HepG2 (cell line): ENCODE data around the gene FIZ1. TPM values are rescaled to one million over a fixed set of nuclear protein-coding genes. Genes with fewer than 3 reads are reported as not detected.

Experiments
- ATAC-seq: fragments of 200-7000 bp; cut with Tn5 transposase; 3 replicates; pipeline ENCODE4 v1.9.1; 2020; ENCODE audit warnings: mild to moderate bottlenecking, moderate library complexity
- BruUV-seq: library from RNA; stranded (reverse); fragments of 400-500 nt; replicated peaks from 2 replicates; lab custom pipeline; 2021; lab: Mats Ljungman, UMichigan
- CTCF ChIA-PET: fragments of 300-600 bp; formaldehyde crosslinking; extraction: SDS; loops from one replicate; lab custom pipeline; 2021; ENCODE audit warnings: low total read pairs, inconsistent platforms, low intra/inter-chr PET ratio; lab: Yijun Ruan, JAX
- POLR2A ChIA-PET: fragments of 350-600 bp; sonication (Branson Sonifier 250); formaldehyde crosslinking; loops from one replicate; lab custom pipeline; 2020; ENCODE audit warnings: antibody characterized with exemption, inconsistent platforms; lab: Yijun Ruan, JAX
- DNase-seq: peaks from one replicate; pipeline ENCODE4 v3.0.0-alpha.2; 2015; ENCODE audit warnings: low spot score
- FAIRE-seq: peaks from 3 replicates; lab custom pipeline; 2011; peaks lifted over from hg19 to GRCh38; lab: Jason Lieb, UNC
- H2AFZ ChIP-seq: one replicate; pipeline ENCODE4 v1.6.1; 2011; ENCODE audit warnings: low read length, inconsistent platforms
- H3K27ac ChIP-seq: fragments of 300-600 bp; 3 replicates; pipeline ENCODE4 v1.8.0; 2011; ENCODE audit warnings: mixed run types, mild to moderate bottlenecking, mixed read lengths, low read length, inconsistent platforms; ENCODE audit not compliant: insufficient read depth; ENCODE audit errors: extremely low read length
- H3K27me3 ChIP-seq, 2 experiments: fragments of 200-600 bp in 1 of 2; 2 replicates in 1 of 2; 3 replicates in 1 of 2; pipeline versions ENCODE4 v1.6.0 to v1.8.0; 2011; ENCODE audit warnings: low read length in 2 of 2, mild to moderate bottlenecking in 2 of 2, moderate library complexity in 2 of 2, inconsistent platforms in 1 of 2; ENCODE audit not compliant: insufficient read depth in 2 of 2, control insufficient read depth in 1 of 2
- H3K36me3 ChIP-seq, 2 experiments: fragments of 200-600 bp in 1 of 2; replicated peaks in 1 of 2; 2 replicates in 1 of 2; 3 replicates in 1 of 2; pipeline versions ENCODE4 v1.5.1 to v1.8.0; 2011; ENCODE audit warnings: low read length in 2 of 2, inconsistent platforms in 1 of 2; ENCODE audit not compliant: insufficient read depth in 2 of 2, control insufficient read depth in 1 of 2
- H3K4me1 ChIP-seq: 2 replicates; pipeline ENCODE4 v1.5.1; 2012; ENCODE audit warnings: low read length, inconsistent platforms; ENCODE audit not compliant: insufficient read depth
- H3K4me2 ChIP-seq: 2 replicates; pipeline ENCODE4 v1.6.0; 2011; ENCODE audit warnings: low read depth, low read length, inconsistent platforms
- H3K4me3 ChIP-seq, 3 experiments: fragments of 200-600 bp in 1 of 3; sonication (generic), shearing (Covaris generic) in 1 of 3; replicated peaks in 1 of 3; 2 replicates each; pipeline ENCODE4 v1.5.1; 2011 to 2016; ENCODE audit warnings: low read length in 3 of 3, inconsistent platforms in 2 of 3, low read depth in 2 of 3, mild to moderate bottlenecking in 2 of 3, control low read depth in 1 of 3, mixed read lengths in 1 of 3; ENCODE audit not compliant: insufficient read depth in 1 of 3
- H3K79me2 ChIP-seq: one replicate; pipeline ENCODE4 v1.6.1; 2011; ENCODE audit warnings: low read length, inconsistent platforms; ENCODE audit not compliant: insufficient read depth
- H3K9ac ChIP-seq: 2 replicates; pipeline ENCODE4 v1.6.0; 2011; ENCODE audit warnings: mild to moderate bottlenecking, low read depth, low read length, inconsistent platforms; ENCODE audit not compliant: insufficient read depth
- H3K9me3 ChIP-seq: 2 replicates; pipeline ENCODE4 v1.5.1; 2012; ENCODE audit warnings: mild to moderate bottlenecking, low read length
- H4K20me1 ChIP-seq: 2 replicates; pipeline ENCODE4 v1.6.0; 2011; ENCODE audit warnings: inconsistent platforms, mild to moderate bottlenecking, low read length, moderate library complexity; ENCODE audit not compliant: insufficient read depth
- ATF7-NPFF ChIP-seq: sonication (generic); formaldehyde crosslinking; IDR thresholded peaks from 2 replicates; pipeline ENCODE4 v1.8.1; 2023; ENCODE audit warnings: mild to moderate bottlenecking, low read depth, missing genetic modification reagents, moderate library complexity
- GATA4 ChIP-seq: sonication (generic); IDR thresholded peaks from 2 replicates; pipeline ENCODE4 v1.6.1; 2016; ENCODE audit warnings: antibody characterized with exemption, low read depth, borderline replicate concordance
- SP4 ChIP-seq: sonication (generic); formaldehyde crosslinking; IDR thresholded peaks from 2 replicates; pipeline ENCODE4 v1.8.1; 2023; ENCODE audit warnings: mild to moderate bottlenecking, missing genetic modification reagents
- THAP11 ChIP-seq: IDR thresholded peaks from 2 replicates; pipeline ENCODE4 v1.6.1; 2016; ENCODE audit warnings: missing biosample characterization, missing genetic modification reagents
- ZFP41 ChIP-seq: sonication (generic); formaldehyde crosslinking; IDR thresholded peaks from 2 replicates; pipeline ENCODE4 v1.4.0; 2020; ENCODE audit warnings: mild to moderate bottlenecking, missing genetic modification reagents, borderline replicate concordance
- ZNF3 ChIP-seq: IDR thresholded peaks from 2 replicates; pipeline ENCODE4 v1.7.0; 2017; ENCODE audit warnings: inconsistent platforms
- WGBS: methylation state at CpG from one replicate; pipeline ENCODE4 v1.1.6; 2017; ENCODE audit warnings: low lambda C conversion rate; 5-methylcytosine and 5-hydroxymethylcytosine counted together
- in situ Hi-C: cut with HindIII; loops from 2 replicates; pipeline ENCODE4 v1.10.0; 2017; ENCODE audit warnings: low pct_unique_long_range_greater_than_20kb; ENCODE audit not compliant: extremely low pct_ligation_motif_present
- intact Hi-C: fragments of 100-400 bp; cut with micrococcal nuclease; formaldehyde crosslinking; loops from one replicate; pipeline ENCODE4 v1.10.0; 2022; ENCODE audit not compliant: unreplicated experiment
- polyA plus RNA-seq, 8 experiments: library from polyadenylated mRNA; depleted of rRNA in 3 of 8; stranded (reverse) in 7 of 8; unstranded in 1 of 8; fragments of >200 nt; fragmentation: Illumina TruSeq in 4 of 8; extraction: Trizol in 4 of 8; gene quantifications; 2 replicates each; pipeline versions ENCODE4 v1.2.1 to v1.2.3, GENCODE V29; 2011 to 2016; ENCODE audit warnings: low read depth in 4 of 8, missing spikeins in 1 of 8, mixed read lengths in 1 of 8; ENCODE audit not compliant: insufficient read depth in 1 of 8
- total RNA-seq, 5 experiments: library from RNA; depleted of rRNA; stranded (reverse); fragments of >200 nt; fragmentation: Illumina TruSeq; extraction: Trizol; gene quantifications; 2 replicates each; pipeline ENCODE4 v1.2.3, GENCODE V29; 2016; ENCODE audit warnings: low read depth in 1 of 5
- TF ChIP-seq, protein P1 (sequence below): sonication (generic); formaldehyde crosslinking; IDR thresholded peaks from 2 replicates; pipeline ENCODE4 v1.5.0; 2020; ENCODE audit warnings: missing genetic modification reagents
- TF ChIP-seq, protein P2 (sequence below): IDR thresholded peaks from 2 replicates; pipeline ENCODE4 v1.6.1; 2016; ENCODE audit warnings: missing compliant biosample characterization, missing genetic modification reagents, borderline replicate concordance
- TF ChIP-seq, protein P3 (sequence below): sonication (generic); formaldehyde crosslinking; IDR thresholded peaks from 2 replicates; pipeline ENCODE4 v1.4.0; 2020; ENCODE audit warnings: mild to moderate bottlenecking, low read depth, missing genetic modification reagents

The FIZ1 gene
- total and polyA plus RNA-seq, 2 of the 13 experiments (the other 11 are each of a cell fraction or from before 2014, with no cell fraction given): 3.6 to 5.9 TPM

DNA sequence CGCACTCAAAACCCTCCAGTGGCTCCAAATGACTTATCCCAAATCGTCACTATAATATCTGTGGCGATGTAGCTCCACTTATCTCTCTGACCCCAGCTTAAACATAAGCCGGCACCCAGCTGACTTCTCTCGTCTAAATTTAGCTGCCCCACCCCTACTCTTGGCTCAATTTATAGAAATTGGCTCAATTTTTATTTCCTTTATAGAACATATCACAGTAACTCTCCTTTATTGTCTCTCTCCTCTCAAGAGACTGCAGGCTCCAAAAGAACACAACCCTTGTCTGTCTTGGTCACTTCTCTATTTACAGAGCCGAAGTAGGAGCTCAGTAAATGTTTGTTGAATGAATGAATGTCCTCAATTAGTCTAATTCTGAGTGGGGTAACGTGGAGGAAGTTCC is 24.2 kb upstream of the FIZ1 start:
- Histone ChIP-seq H3K36me3 (0 out of 5 replicates have a peak, but pooled peaks cover 0 to 3% of the 10 kb centered on the region in 2 experiments), H3K79me2 (peaks cover 4% of the 10 kb centered on the region), H3K4me1 (peaks cover 29% of the 10 kb centered on the region), H2AFZ (no peak overlapping the region), H3K9me3 (no peaks in the 10 kb centered on the region), H3K27ac (peak overlapping the region; percentile 26), H3K4me2 (peak overlapping the region; percentile 82), H3K9ac (no peak overlapping the region), H3K4me3 (peak overlapping the region; percentile 29 to 58 (median 55)), H4K20me1 (peaks cover 14% of the 10 kb centered on the region; the same call in 1 of the 2 replicates), H3K27me3 (no peaks in the 10 kb centered on the region)
- ATAC-seq (no peak), DNase-seq (no peak), FAIRE-seq (no peak)
- 86% methylated on average over 7 of the region's 7 CpGs for WGBS
- TSS peak; percentile 59 for BruUV-seq
- in situ Hi-C loops (no loop called here), intact Hi-C loops (no loop called here)
- ChIA-PET POLR2A (interaction anchor here (1.6 to 2.8 kb wide), 4 partner anchors 9 to 31 kb away, joined by 8 to 23 read pairs (median 10); partner anchors contain the start of genes U2AF2 and ZNF865), CTCF (no interaction called here)
- no peak for TF ChIP-seq SP4 (CRISPR knock-in tag)
- TF ChIP-seq ATF7-NPFF (CRISPR knock-in tag): no peak
- no peak for TF ChIP-seq ZFP41
- TF ChIP-seq ZNF3: no peak
- no peak for TF ChIP-seq THAP11 (CRISPR knock-in tag)
- TF ChIP-seq, protein P1, sequence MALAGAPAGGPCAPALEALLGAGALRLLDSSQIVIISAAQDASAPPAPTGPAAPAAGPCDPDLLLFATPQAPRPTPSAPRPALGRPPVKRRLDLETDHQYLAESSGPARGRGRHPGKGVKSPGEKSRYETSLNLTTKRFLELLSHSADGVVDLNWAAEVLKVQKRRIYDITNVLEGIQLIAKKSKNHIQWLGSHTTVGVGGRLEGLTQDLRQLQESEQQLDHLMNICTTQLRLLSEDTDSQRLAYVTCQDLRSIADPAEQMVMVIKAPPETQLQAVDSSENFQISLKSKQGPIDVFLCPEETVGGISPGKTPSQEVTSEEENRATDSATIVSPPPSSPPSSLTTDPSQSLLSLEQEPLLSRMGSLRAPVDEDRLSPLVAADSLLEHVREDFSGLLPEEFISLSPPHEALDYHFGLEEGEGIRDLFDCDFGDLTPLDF (CRISPR knock-in tag): no peak
- TF ChIP-seq GATA4: no peak
- TF ChIP-seq, protein P2, sequence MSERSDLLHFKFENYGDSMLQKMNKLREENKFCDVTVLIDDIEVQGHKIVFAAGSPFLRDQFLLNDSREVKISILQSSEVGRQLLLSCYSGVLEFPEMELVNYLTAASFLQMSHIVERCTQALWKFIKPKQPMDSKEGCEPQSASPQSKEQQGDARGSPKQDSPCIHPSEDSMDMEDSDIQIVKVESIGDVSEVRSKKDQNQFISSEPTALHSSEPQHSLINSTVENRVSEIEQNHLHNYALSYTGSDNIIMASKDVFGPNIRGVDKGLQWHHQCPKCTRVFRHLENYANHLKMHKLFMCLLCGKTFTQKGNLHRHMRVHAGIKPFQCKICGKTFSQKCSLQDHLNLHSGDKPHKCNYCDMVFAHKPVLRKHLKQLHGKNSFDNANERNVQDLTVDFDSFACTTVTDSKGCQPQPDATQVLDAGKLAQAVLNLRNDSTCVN: no peak
- TF ChIP-seq, protein P3, sequence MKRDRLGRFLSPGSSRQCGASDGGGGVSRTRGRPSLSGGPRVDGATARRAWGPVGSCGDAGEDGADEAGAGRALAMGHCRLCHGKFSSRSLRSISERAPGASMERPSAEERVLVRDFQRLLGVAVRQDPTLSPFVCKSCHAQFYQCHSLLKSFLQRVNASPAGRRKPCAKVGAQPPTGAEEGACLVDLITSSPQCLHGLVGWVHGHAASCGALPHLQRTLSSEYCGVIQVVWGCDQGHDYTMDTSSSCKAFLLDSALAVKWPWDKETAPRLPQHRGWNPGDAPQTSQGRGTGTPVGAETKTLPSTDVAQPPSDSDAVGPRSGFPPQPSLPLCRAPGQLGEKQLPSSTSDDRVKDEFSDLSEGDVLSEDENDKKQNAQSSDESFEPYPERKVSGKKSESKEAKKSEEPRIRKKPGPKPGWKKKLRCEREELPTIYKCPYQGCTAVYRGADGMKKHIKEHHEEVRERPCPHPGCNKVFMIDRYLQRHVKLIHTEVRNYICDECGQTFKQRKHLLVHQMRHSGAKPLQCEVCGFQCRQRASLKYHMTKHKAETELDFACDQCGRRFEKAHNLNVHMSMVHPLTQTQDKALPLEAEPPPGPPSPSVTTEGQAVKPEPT (CRISPR knock-in tag): no peak
